Suppressor macrophage (primary cell): ENCODE measurements around the gene MLST8.
A peak's percentile ranks its signal among the peaks of the same experiment; 100 is the strongest.
"Not testable (repeated sequence)": the region's sequence is repeated elsewhere in the genome, so short reads cannot be mapped to it uniquely, and the experiment has no call there.

Experiments used
- DNase-seq, 4 experiments: peaks; one replicate each; pipeline ENCODE4 v3.0.0-alpha.2; 2020 to 2022

Gene MLST8

GRCh38 chr16:2190659-2191445 lies 14.4 kb upstream of the MLST8 start:
- DNase-seq: no peak

- no peak for DNase-seq
These were observed 13.9 kb upstream of the MLST8 start for GRCh38 chr16:2191446-2191706.

GRCh38 chr16:2194166-2194834 lies 11.0 kb upstream of the MLST8 start:
- DNase-seq: no peak

GRCh38 chr16:2194852-2195321 lies 10.4 kb upstream of the MLST8 start:
- peak; percentile 21 to 63 (median 42) for DNase-seq

GRCh38 chr16:2195322-2196161 lies 9.7 kb upstream of the MLST8 start:
- no peak for DNase-seq

- peak; percentile 43 to 82 (median 66) for DNase-seq
These were observed 8.9 kb upstream of the MLST8 start, which contains the start of gene CASKIN1 for GRCh38 chr16:2196162-2196980. CASKIN1 (minus strand) TSS chr16:2196605; CDS start chr16:2196432, 173 bp downstream.

GRCh38 chr16:2196981-2197511 lies 8.2 kb upstream of the MLST8 start:
- DNase-seq: no peak

GRCh38 chr16:2197765-2198164 lies 7.5 kb upstream of the MLST8 start:
- no peak for DNase-seq

- no peak for DNase-seq
These were observed 7.0 kb upstream of the MLST8 start for GRCh38 chr16:2198283-2198682.

GRCh38 chr16:2199095-2199494 lies 6.2 kb upstream of the MLST8 start:
- DNase-seq: no peak

GRCh38 chr16:2199621-2200139 lies 5.6 kb upstream of the MLST8 start:
- DNase-seq: no peak

GRCh38 chr16:2200313-2200712 lies 4.9 kb upstream of the MLST8 start:
- DNase-seq: no peak

- DNase-seq: not testable (repeated sequence)
These were observed 2.0 kb upstream of the MLST8 start for GRCh38 chr16:2203119-2203688.

- no peak for DNase-seq
These were observed 694 bp upstream of the MLST8 start for GRCh38 chr16:2204416-2205103.

GRCh38 chr16:2205967-2206313 lies 686 bp downstream of the MLST8 start:
- no peak for DNase-seq

- DNase-seq: no peak
These were observed 1.1 kb downstream of the MLST8 start for GRCh38 chr16:2206420-2206779.

- peak; percentile 30 to 66 (median 62) for DNase-seq
These were observed 1.7 kb downstream of the MLST8 start for GRCh38 chr16:2206780-2207433.

GRCh38 chr16:2207872-2208271 lies 2.6 kb downstream of the MLST8 start:
- DNase-seq: no peak

GRCh38 chr16:2208308-2208707 lies 3.1 kb downstream of the MLST8 start:
- DNase-seq: no peak

- DNase-seq: no peak
These were observed 3.5 kb downstream of the MLST8 start for GRCh38 chr16:2208772-2209171.
